SK-N-SH (cell line): ENCODE measurements around the gene P2RX3. TPM values are rescaled to one million over a fixed set of nuclear protein-coding genes. Genes with fewer than 3 reads are reported as not detected.

Experiments used
- CTCF ChIA-PET: fragments of 300-600, 350-600 bp; formaldehyde crosslinking; extraction: SDS; loops from one replicate; lab custom pipeline; 2021; lab: Yijun Ruan, JAX
- POLR2A ChIA-PET: fragments of 350-600 bp; sonication (Branson Sonifier 250); formaldehyde crosslinking; extraction: SDS; loops from one replicate; lab custom pipeline; 2020; ENCODE audit warnings: antibody characterized with exemption, inconsistent platforms; lab: Yijun Ruan, JAX
- DNase-seq: peaks from one replicate; pipeline ENCODE4 v3.0.0; 2012
- H2AFZ ChIP-seq: fragments of 200-600 bp; sonication (generic); 2 replicates; pipeline ENCODE4 v1.8.1; 2016; ENCODE audit warnings: antibody characterized with exemption, mild to moderate bottlenecking, low read depth
- H3F3A ChIP-seq: fragments of 200-600 bp; sonication (generic); replicated peaks from 2 replicates; pipeline ENCODE3; 2016; ENCODE audit warnings: antibody characterized with exemption, mild to moderate bottlenecking; ENCODE audit not compliant: insufficient read depth
- H3K27ac ChIP-seq, 2 experiments: fragments of 200-500 bp in 1 of 2; fragments of 200-600 bp in 1 of 2; sonication (Bioruptor generic) in 1 of 2; sonication (generic), shearing (Covaris generic) in 1 of 2; 2 replicates each; pipeline versions ENCODE4 v1.5.1 to v1.6.1; 2014 to 2016; ENCODE audit warnings: low read depth in 2 of 2, inconsistent platforms in 1 of 2, low read length in 1 of 2, mild to moderate bottlenecking in 1 of 2, mixed read lengths in 1 of 2
- H3K27me3 ChIP-seq: fragments of 200-600 bp; sonication (generic), shearing (Covaris generic); 2 replicates; pipeline ENCODE4 v1.6.1; 2016; ENCODE audit warnings: mixed run types; ENCODE audit not compliant: insufficient read depth
- H3K36me3 ChIP-seq, 2 experiments: fragments of 200-500 bp in 1 of 2; fragments of 200-600 bp in 1 of 2; sonication (Bioruptor generic) in 1 of 2; sonication (generic) in 1 of 2; replicated peaks in 1 of 2; 2 replicates each; pipeline versions ENCODE3 to v1.5.1; 2014 to 2016; ENCODE audit warnings: low read length in 1 of 2, mild to moderate bottlenecking in 1 of 2; ENCODE audit not compliant: insufficient read depth in 2 of 2, control insufficient read depth in 1 of 2
- H3K4me1 ChIP-seq, 2 experiments: fragments of 200-500 bp in 1 of 2; fragments of 200-600 bp in 1 of 2; sonication (Bioruptor generic) in 1 of 2; sonication (generic), shearing (Covaris generic) in 1 of 2; 2 replicates each; pipeline versions ENCODE4 v1.5.1 to v1.6.1; 2014 to 2016; ENCODE audit warnings: low read depth in 1 of 2, low read length in 1 of 2, mixed run types in 1 of 2; ENCODE audit not compliant: insufficient read depth in 2 of 2, control insufficient read depth in 1 of 2
- H3K4me2 ChIP-seq: fragments of 200-600 bp; sonication (generic), shearing (Covaris generic); 2 replicates; pipeline ENCODE4 v1.6.1; 2017; ENCODE audit warnings: mixed run types
- H3K4me3 ChIP-seq, 2 experiments: fragments of 200-500 bp in 1 of 2; fragments of 200-600 bp in 1 of 2; sonication (Bioruptor generic) in 1 of 2; sonication (generic), shearing (Covaris generic) in 1 of 2; 2 replicates each; pipeline versions ENCODE4 v1.5.1 to v1.8.1; 2014 to 2016; ENCODE audit warnings: low read depth in 2 of 2, inconsistent platforms in 1 of 2, low read length in 1 of 2, mild to moderate bottlenecking in 1 of 2, mixed read lengths in 1 of 2, moderate library complexity in 1 of 2
- H3K79me2 ChIP-seq: fragments of 200-600 bp; sonication (generic); 2 replicates; pipeline ENCODE4 v1.8.1; 2017; ENCODE audit warnings: mild to moderate bottlenecking; ENCODE audit not compliant: insufficient read depth
- H3K9ac ChIP-seq: fragments of 200-600 bp; sonication (generic); 2 replicates; pipeline ENCODE4 v1.6.1; 2017; ENCODE audit warnings: mixed run types
- H3K9me2 ChIP-seq: fragments of 200-600 bp; sonication (generic); 2 replicates; pipeline ENCODE4 v1.6.1; 2017; ENCODE audit warnings: mixed run types
- H3K9me3 ChIP-seq: fragments of 200-600 bp; sonication (generic); 2 replicates; pipeline ENCODE4 v1.6.1; 2017; ENCODE audit warnings: mixed run types, mild to moderate bottlenecking, moderate library complexity
- H4K20me1 ChIP-seq: fragments of 200-600 bp; sonication (generic); 2 replicates; pipeline ENCODE4 v1.6.1; 2017; ENCODE audit warnings: mild to moderate bottlenecking, mixed run types; ENCODE audit not compliant: insufficient read depth
- CHD2 ChIP-seq: fragments of 150-350 bp; IDR thresholded peaks from 2 replicates; pipeline ENCODE4 v1.6.1; 2018; ENCODE audit warnings: low read length; ENCODE audit not compliant: partially characterized antibody
- ELF1 ChIP-seq: IDR thresholded peaks from 2 replicates; pipeline ENCODE4 v1.4.0; 2012
- FOSL2 ChIP-seq: IDR thresholded peaks from 2 replicates; pipeline ENCODE4 v1.4.0; 2012; ENCODE audit warnings: low read depth, mild to moderate bottlenecking, moderate library complexity, borderline replicate concordance
- FOXM1 ChIP-seq: IDR thresholded peaks from 2 replicates; pipeline ENCODE4 v1.4.0; 2012; ENCODE audit warnings: low read depth, mild to moderate bottlenecking
- GABPA ChIP-seq: IDR thresholded peaks from 2 replicates; pipeline ENCODE4 v1.4.0; 2012; ENCODE audit warnings: low read depth, mild to moderate bottlenecking
- GATA2 ChIP-seq: sonication (generic); formaldehyde crosslinking; IDR thresholded peaks from 2 replicates; pipeline ENCODE4 v1.5.0; 2020; ENCODE audit warnings: mild to moderate bottlenecking, missing genetic modification reagents
- JUND ChIP-seq: IDR thresholded peaks from 2 replicates; pipeline ENCODE4 v1.4.0; 2012
- MEF2A ChIP-seq: IDR thresholded peaks from 2 replicates; pipeline ENCODE4 v1.4.0; 2012; ENCODE audit warnings: low read depth, borderline replicate concordance
- MXI1 ChIP-seq: IDR thresholded peaks from 2 replicates; pipeline ENCODE4 v1.6.1; 2012; ENCODE audit warnings: mild to moderate bottlenecking, low read depth, low read length, improper control_type of control experiment
- NFIC ChIP-seq: IDR thresholded peaks from 2 replicates; pipeline ENCODE4 v1.4.0; 2012; ENCODE audit warnings: borderline replicate concordance
- NRF1 ChIP-seq: IDR thresholded peaks from 2 replicates; pipeline ENCODE4 v1.6.1; 2012; ENCODE audit warnings: low read depth, mild to moderate bottlenecking, low read length
- POLR2AphosphoS5 ChIP-seq: IDR thresholded peaks from 2 replicates; pipeline ENCODE4 v1.6.1; 2012; ENCODE audit warnings: low read depth, low read length
- RCOR1 ChIP-seq: fragments of 150-350 bp; IDR thresholded peaks from 2 replicates; pipeline ENCODE4 v1.6.1; 2017; ENCODE audit warnings: antibody characterized with exemption, low read length
- RXRA ChIP-seq: IDR thresholded peaks from 2 replicates; pipeline ENCODE4 v1.4.0; 2012; ENCODE audit warnings: low read depth, mild to moderate bottlenecking, borderline replicate concordance
- SMC3 ChIP-seq: IDR thresholded peaks from 2 replicates; pipeline ENCODE4 v1.6.1; 2012; ENCODE audit warnings: low read depth, low read length, improper control_type of control experiment
- YY1 ChIP-seq: IDR thresholded peaks from 2 replicates; pipeline ENCODE4 v1.4.0; 2012; ENCODE audit warnings: low read depth, mild to moderate bottlenecking
- WGBS: methylation state at CpG from one replicate; pipeline ENCODE4 v1.1.6; 2017; ENCODE audit warnings: low lambda C conversion rate; 5-methylcytosine and 5-hydroxymethylcytosine counted together
- polyA plus RNA-seq, 3 experiments: library from polyadenylated mRNA; depleted of rRNA; stranded (reverse); fragments of >200 nt; gene quantifications; 2 replicates each; pipeline ENCODE4 v1.2.3, GENCODE V29; 2012
- TF ChIP-seq, protein P1 (sequence below): fragments of 200-600 bp; sonication (generic); IDR thresholded peaks from 2 replicates; pipeline ENCODE4 v1.6.1; 2017; ENCODE audit warnings: antibody characterized with exemption, mild to moderate bottlenecking, moderate library complexity
- TF ChIP-seq, protein P2 (sequence below): fragments of 150-350 bp; IDR thresholded peaks from 2 replicates; pipeline ENCODE4 v1.6.1; 2017; ENCODE audit warnings: antibody characterized with exemption, low read length, low read depth, borderline replicate concordance
- TF ChIP-seq, protein P3 (sequence below): IDR thresholded peaks from 2 replicates; pipeline ENCODE4 v1.4.0; 2012; ENCODE audit warnings: low read depth, borderline replicate concordance
- TF ChIP-seq, protein P4 (sequence below): IDR thresholded peaks from 2 replicates; pipeline ENCODE4; 2012

P2RX3 gene
- polyA plus RNA-seq, 1 of the 3 experiments (the other 2 are of a cell fraction) = not detected

DNA sequence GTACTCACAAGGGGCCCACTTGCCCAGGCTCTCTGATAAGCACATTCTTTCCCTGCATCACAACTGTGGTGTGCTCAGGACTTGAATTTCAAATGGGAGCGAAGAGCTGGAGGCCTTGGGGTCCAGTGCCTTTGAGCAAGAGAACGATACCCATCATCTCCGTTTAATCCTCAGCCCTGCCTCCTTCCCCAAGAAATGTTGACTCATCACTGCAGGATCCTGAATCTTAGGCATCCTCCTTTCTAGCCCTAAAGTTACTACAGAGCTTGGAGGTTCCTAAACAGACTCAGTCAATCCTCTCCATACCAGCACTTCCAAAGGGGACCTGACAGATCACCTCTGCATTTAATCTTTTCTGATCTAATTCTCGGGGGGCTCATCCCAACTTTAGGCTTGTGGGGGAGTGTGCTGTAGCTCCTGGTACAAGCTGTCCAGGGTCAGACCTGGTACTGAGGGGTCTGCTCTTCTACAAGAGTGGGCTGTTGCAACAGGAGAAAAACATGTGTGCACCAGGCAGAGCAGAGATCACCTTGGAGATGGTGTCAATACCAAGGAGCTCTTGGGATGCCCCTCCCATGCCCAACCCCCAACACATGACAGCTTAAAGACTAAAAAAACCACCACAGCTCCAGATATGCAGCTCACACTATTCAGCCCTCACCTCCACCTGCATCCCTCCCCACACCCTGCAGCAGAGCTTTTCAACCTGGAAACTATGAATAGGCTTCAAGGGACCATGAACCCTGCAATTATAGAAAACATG lies 56.2 kb downstream of the P2RX3 start:
- no CpG with 5 or more reads among the region's 4 CpGs for WGBS
- Histone ChIP-seq H3F3A (no peaks in the 10 kb centered on the region), H3K9me3 (no peaks in the 10 kb centered on the region), H3K9me2 (no peaks in the 10 kb centered on the region), H3K36me3 (no peaks in the 10 kb centered on the region), H3K27me3 (peaks cover 13% of the 10 kb centered on the region; the same call in 1 of the 2 replicates), H3K4me3 (no peak overlapping the region), H3K27ac (no peak overlapping the region), H3K4me2 (no peak overlapping the region), H3K79me2 (no peaks in the 10 kb centered on the region)
- no peak for DNase-seq
- no peak for TF ChIP-seq SMC3
- TF ChIP-seq YY1 = no peak
- TF ChIP-seq NFIC = no peak
- no peak for TF ChIP-seq GABPA
- TF ChIP-seq, protein P1, sequence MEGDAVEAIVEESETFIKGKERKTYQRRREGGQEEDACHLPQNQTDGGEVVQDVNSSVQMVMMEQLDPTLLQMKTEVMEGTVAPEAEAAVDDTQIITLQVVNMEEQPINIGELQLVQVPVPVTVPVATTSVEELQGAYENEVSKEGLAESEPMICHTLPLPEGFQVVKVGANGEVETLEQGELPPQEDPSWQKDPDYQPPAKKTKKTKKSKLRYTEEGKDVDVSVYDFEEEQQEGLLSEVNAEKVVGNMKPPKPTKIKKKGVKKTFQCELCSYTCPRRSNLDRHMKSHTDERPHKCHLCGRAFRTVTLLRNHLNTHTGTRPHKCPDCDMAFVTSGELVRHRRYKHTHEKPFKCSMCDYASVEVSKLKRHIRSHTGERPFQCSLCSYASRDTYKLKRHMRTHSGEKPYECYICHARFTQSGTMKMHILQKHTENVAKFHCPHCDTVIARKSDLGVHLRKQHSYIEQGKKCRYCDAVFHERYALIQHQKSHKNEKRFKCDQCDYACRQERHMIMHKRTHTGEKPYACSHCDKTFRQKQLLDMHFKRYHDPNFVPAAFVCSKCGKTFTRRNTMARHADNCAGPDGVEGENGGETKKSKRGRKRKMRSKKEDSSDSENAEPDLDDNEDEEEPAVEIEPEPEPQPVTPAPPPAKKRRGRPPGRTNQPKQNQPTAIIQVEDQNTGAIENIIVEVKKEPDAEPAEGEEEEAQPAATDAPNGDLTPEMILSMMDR = no peak
- no peak for TF ChIP-seq NRF1
- no peak for TF ChIP-seq POLR2AphosphoS5
- TF ChIP-seq MEF2A = no peak
- TF ChIP-seq, protein P2, sequence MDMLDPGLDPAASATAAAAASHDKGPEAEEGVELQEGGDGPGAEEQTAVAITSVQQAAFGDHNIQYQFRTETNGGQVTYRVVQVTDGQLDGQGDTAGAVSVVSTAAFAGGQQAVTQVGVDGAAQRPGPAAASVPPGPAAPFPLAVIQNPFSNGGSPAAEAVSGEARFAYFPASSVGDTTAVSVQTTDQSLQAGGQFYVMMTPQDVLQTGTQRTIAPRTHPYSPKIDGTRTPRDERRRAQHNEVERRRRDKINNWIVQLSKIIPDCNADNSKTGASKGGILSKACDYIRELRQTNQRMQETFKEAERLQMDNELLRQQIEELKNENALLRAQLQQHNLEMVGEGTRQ = no peak
- TF ChIP-seq ELF1 = no peak
- TF ChIP-seq GATA2 = no peak
- TF ChIP-seq, all 33 proteins: peak for 0
- H3K4me1 ChIP-seq = no peaks in the 10 kb centered on the region; a peak in 1 of 4 replicates
- ChIA-PET POLR2A (no interaction called here), CTCF (interaction anchor here (0.6 to 1.2 kb wide), 5 partner anchors 44 to 916 kb away, joined by 3 to 5 read pairs (median 3); no protein-coding TSS in a partner anchor)
- H3K9ac ChIP-seq = no peak overlapping the region
- H4K20me1 ChIP-seq = no peaks in the 10 kb centered on the region
- no peak overlapping the region for H2AFZ ChIP-seq

DNA sequence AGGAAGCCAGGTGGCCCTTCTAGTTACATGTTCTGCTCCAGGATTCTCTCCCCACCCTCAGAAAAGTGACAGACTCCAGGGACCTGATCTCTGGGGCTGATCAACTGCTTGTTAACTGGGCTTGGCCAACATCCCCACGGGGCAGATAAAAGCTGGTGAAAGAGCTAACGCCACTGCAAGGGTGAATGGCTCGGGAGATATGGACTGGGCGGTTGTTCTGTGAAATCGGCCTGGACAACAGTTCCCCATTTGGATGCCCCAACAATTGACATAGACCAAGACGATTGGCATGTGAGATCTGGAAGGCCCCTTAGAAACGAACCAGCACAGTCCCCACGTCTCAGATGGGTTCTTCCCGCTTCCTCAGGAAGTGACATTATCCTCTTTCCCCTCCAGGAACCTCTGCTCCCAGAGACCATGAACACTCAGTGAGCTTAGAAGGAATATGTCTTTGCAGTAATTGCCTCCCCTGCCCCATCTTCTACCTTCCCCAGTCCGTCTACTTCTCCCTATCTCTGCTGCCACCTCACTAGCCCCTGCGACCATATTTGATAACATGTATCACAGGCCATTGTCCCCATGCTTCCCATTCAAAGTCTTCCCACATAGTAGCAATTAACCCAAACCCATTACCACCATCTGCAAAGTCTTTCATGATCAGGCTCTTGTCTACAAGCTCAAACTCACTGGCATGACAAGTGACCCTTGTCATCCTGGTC lies 57.9 kb downstream of the P2RX3 start:
- Histone ChIP-seq H3K36me3 (no peaks in the 10 kb centered on the region), H3K9me2 (no peaks in the 10 kb centered on the region), H3F3A (no peaks in the 10 kb centered on the region), H3K9me3 (no peaks in the 10 kb centered on the region), H2AFZ (no peak overlapping the region), H3K4me2 (no peak overlapping the region), H3K4me3 (no peak overlapping the region), H3K27ac (no peak overlapping the region), H3K9ac (no peak overlapping the region), H3K4me1 (no peaks in the 10 kb centered on the region; a peak in 1 of 4 replicates), H3K79me2 (no peaks in the 10 kb centered on the region), H3K27me3 (peaks cover 22% of the 10 kb centered on the region; the same call in 1 of the 2 replicates), H4K20me1 (no peaks in the 10 kb centered on the region)
- no peak for DNase-seq
- CTCF ChIA-PET = interaction anchor here (1.3 to 1.5 kb wide), 2 partner anchors 14 to 19 kb away, joined by 3 read pairs; no protein-coding TSS in a partner anchor
- 33% methylated on average over 11 of the region's 11 CpGs for WGBS
- POLR2A ChIA-PET = no interaction called here
- TF ChIP-seq ELF1 = no peak
- TF ChIP-seq MXI1 = no peak
- TF ChIP-seq RCOR1 = no peak
- TF ChIP-seq FOXM1 = no peak
- TF ChIP-seq RXRA = no peak
- no peak for TF ChIP-seq CHD2
- TF ChIP-seq, protein P3, sequence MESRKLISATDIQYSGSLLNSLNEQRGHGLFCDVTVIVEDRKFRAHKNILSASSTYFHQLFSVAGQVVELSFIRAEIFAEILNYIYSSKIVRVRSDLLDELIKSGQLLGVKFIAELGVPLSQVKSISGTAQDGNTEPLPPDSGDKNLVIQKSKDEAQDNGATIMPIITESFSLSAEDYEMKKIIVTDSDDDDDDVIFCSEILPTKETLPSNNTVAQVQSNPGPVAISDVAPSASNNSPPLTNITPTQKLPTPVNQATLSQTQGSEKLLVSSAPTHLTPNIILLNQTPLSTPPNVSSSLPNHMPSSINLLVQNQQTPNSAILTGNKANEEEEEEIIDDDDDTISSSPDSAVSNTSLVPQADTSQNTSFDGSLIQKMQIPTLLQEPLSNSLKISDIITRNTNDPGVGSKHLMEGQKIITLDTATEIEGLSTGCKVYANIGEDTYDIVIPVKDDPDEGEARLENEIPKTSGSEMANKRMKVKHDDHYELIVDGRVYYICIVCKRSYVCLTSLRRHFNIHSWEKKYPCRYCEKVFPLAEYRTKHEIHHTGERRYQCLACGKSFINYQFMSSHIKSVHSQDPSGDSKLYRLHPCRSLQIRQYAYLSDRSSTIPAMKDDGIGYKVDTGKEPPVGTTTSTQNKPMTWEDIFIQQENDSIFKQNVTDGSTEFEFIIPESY = no peak
- TF ChIP-seq JUND = no peak
- no peak for TF ChIP-seq FOSL2
- TF ChIP-seq, protein P2 = no peak
- TF ChIP-seq, protein P4, sequence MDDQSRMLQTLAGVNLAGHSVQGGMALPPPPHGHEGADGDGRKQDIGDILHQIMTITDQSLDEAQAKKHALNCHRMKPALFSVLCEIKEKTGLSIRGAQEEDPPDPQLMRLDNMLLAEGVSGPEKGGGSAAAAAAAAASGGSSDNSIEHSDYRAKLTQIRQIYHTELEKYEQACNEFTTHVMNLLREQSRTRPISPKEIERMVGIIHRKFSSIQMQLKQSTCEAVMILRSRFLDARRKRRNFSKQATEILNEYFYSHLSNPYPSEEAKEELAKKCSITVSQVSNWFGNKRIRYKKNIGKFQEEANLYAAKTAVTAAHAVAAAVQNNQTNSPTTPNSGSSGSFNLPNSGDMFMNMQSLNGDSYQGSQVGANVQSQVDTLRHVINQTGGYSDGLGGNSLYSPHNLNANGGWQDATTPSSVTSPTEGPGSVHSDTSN = no peak
- no peak for TF ChIP-seq GATA2
